Neural progenitor cell (in vitro differentiated cells): Measurements from ENCODE around the gene CMAS.

ENCODE experiments used
- EZH2phosphoT487 ChIP-seq: fragments of 200-600 bp; sonication (generic); IDR thresholded peaks from 2 replicates; pipeline ENCODE4 v1.6.1; 2017; ENCODE audit warnings: antibody characterized with exemption
- TF ChIP-seq, protein P1 (sequence below): fragments of 200-600 bp; sonication (generic); IDR thresholded peaks from 2 replicates; pipeline ENCODE4 v1.5.1; 2017; ENCODE audit warnings: antibody characterized with exemption, mild to moderate bottlenecking

DNA sequence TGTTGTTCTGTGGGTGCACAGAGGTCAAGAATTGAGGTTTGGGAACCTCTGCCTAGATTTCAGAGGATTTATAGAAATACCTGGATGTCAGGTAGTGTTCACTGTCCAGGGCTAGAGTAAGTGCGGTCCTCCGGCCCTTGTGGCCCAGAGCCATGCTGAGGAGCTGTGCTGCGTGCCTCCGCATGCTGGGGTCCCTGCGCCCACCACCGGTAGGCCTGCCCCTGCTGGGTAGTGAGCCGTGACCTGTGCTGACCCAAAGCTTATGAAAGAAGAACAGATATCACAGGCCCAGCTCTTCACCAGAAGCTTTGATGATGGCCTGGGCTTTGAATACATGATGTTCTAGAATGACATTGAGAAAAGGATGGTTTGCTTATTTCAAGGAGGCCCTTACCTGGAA lies 37.8 kb upstream of the CMAS start:
- TF ChIP-seq EZH2phosphoT487: no peak
- TF ChIP-seq, protein P1, sequence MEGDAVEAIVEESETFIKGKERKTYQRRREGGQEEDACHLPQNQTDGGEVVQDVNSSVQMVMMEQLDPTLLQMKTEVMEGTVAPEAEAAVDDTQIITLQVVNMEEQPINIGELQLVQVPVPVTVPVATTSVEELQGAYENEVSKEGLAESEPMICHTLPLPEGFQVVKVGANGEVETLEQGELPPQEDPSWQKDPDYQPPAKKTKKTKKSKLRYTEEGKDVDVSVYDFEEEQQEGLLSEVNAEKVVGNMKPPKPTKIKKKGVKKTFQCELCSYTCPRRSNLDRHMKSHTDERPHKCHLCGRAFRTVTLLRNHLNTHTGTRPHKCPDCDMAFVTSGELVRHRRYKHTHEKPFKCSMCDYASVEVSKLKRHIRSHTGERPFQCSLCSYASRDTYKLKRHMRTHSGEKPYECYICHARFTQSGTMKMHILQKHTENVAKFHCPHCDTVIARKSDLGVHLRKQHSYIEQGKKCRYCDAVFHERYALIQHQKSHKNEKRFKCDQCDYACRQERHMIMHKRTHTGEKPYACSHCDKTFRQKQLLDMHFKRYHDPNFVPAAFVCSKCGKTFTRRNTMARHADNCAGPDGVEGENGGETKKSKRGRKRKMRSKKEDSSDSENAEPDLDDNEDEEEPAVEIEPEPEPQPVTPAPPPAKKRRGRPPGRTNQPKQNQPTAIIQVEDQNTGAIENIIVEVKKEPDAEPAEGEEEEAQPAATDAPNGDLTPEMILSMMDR: no peak
